Spleen (tissue), 11 donors: ENCODE measurements around the gene TNFRSF1B. TPM values are rescaled to one million over a fixed set of nuclear protein-coding genes. Genes with fewer than 3 reads are reported as not detected.
A peak's percentile ranks its signal among the peaks of the same experiment; 100 is the strongest.
"Not testable (repeated sequence)": the region's sequence is repeated elsewhere in the genome, so short reads cannot be mapped to it uniquely, and the experiment has no call there.

Experiments used
- DNase-seq: peaks from one replicate; pipeline ENCODE4 v3.0.0-alpha.2; 2020
- H3K27ac ChIP-seq, 8 donors: fragments of 200-600 bp; sonication (generic) in 7 of 8; 1 replicate in 4 of 8; 2 replicates in 4 of 8; pipeline versions ENCODE4 v1.5.0 to v1.8.0; 2016 to 2021; ENCODE audit warnings: inconsistent platforms in 4 of 8, mild to moderate bottlenecking in 4 of 8, moderate library complexity in 1 of 8
- H3K27me3 ChIP-seq, 7 donors: fragments of 200-600 bp; sonication (generic) in 6 of 7; replicated peaks in 1 of 7; 1 replicate in 4 of 7; 2 replicates in 3 of 7; pipeline versions ENCODE4 v1.5.0 to v1.8.0; 2016 to 2021; ENCODE audit warnings: inconsistent platforms in 3 of 7, mild to moderate bottlenecking in 1 of 7
- H3K36me3 ChIP-seq, 6 donors: fragments of 200-600 bp; sonication (generic) in 5 of 6; 1 replicate in 4 of 6; 2 replicates in 2 of 6; pipeline versions ENCODE4 v1.5.0 to v1.8.0; 2016 to 2021; ENCODE audit warnings: inconsistent platforms in 2 of 6
- H3K4me1 ChIP-seq, 6 donors: fragments of 200-600 bp; sonication (generic) in 5 of 6; 1 replicate in 3 of 6; 2 replicates in 3 of 6; pipeline versions ENCODE4 v1.5.0 to v1.8.0; 2016 to 2021; ENCODE audit warnings: inconsistent platforms in 3 of 6
- H3K4me3 ChIP-seq, 8 donors: fragments of 200-600 bp; sonication (generic) in 7 of 8; 1 replicate in 4 of 8; 2 replicates in 4 of 8; pipeline versions ENCODE4 v1.5.0 to v1.8.0; 2016 to 2021; ENCODE audit warnings: inconsistent platforms in 4 of 8, mild to moderate bottlenecking in 4 of 8, moderate library complexity in 2 of 8
- H3K9me3 ChIP-seq, 8 donors: fragments of 200-600 bp; sonication (generic) in 7 of 8; 1 replicate in 4 of 8; 2 replicates in 4 of 8; pipeline versions ENCODE4 v1.5.0 to v1.8.0; 2016 to 2021; ENCODE audit warnings: inconsistent platforms in 4 of 8
- POLR2A ChIP-seq, 3 donors: fragments of 450-650 bp; IDR thresholded peaks; one replicate each; pipeline ENCODE4 v1.5.1; 2017; ENCODE audit warnings: antibody characterized with exemption in 3 of 3, mild to moderate bottlenecking in 1 of 3
- POLR2AphosphoS5 ChIP-seq, 3 donors: sonication (generic); formaldehyde crosslinking; IDR thresholded peaks; one replicate each; pipeline ENCODE4 v1.5.1; 2017; ENCODE audit warnings: antibody characterized with exemption in 3 of 3
- WGBS, 5 donors: extraction: QIAGEN DNeasy Blood & Tissue Kit in 3 of 5; methylation state at CpG; one replicate each; pipeline versions ENCODE4 v1.1.5 to v1.1.7; 2013 to 2018; 5-methylcytosine and 5-hydroxymethylcytosine counted together
- intact Hi-C: fragments of 100-400 bp; cut with DNase I; formaldehyde crosslinking; loops from one replicate; pipeline ENCODE4 v1.15.0; 2023; ENCODE audit warnings: low total_unique reads
- polyA plus RNA-seq, 3 donors: library from polyadenylated mRNA; stranded (reverse); fragments of 200-250 nt; gene quantifications; one replicate each; pipeline ENCODE4 v1.2.1, GENCODE V29; 2013
- total RNA-seq, 7 donors: library from RNA; depleted of rRNA in 3 of 7; stranded (reverse); fragments of >200 nt in 3 of 7; fragmentation: NEBNext Ultra II Directional in 4 of 7; extraction: Animal tissue kit (Norgen Biotek cat#: 25700) in 4 of 7; gene quantifications; one replicate each; pipeline versions ENCODE4 v1.1.0 to v1.2.1, GENCODE V29; 2016 to 2021
- TF ChIP-seq, protein P1 (sequence below), 11 experiments: fragments of 200-600 bp in 7 of 11; fragments of 450-650 bp in 4 of 11; sonication (generic) in 4 of 11; IDR thresholded peaks in 8 of 11; conservative IDR thresholded peaks in 3 of 11; 1 replicate in 7 of 11; 2 replicates in 4 of 11; pipeline versions ENCODE4 v1.4.0 to v1.8.0; 2016 to 2021; ENCODE audit warnings: antibody characterized with exemption in 11 of 11, inconsistent platforms in 4 of 11, mild to moderate bottlenecking in 1 of 11
- donor health status: healthy with polysubstance abuse.
- donor health status: DM: no; HTN: no; CAD: no; lungs with moderate emphysema.
- donor health status: DM: no; HTN: no; CAD: no.
- donor health status: Bipolar disorder and iron deficiency.
- donor health status: healthy.
- donor health status: DM: no; HTN: no; CAD: no.
- donor health status: DM: yes; HTN: yes; CAD: no.

Gene TNFRSF1B
- total and polyA plus RNA-seq, 10 donors, result 28.5 to 233 (median 167) TPM

DNA sequence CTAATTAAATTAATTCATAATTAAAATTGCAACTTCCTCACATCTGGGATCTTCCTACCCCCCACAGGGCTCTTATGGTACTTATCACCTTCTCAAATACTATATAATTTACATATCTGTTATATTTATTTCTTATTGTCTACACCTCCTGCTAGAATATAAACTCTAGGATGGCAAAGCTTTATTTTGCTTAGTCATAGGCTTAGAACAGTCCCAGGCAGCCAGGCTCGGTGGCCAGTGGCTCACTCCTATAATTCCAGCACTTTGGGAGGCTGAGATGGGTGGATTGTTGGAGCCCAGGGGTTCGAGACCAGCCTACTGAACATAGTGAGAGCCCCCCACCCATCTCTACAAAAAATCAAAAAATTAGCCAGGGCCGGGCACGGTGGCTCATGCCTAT, 53.0 kb downstream of the TNFRSF1B start:
- intact Hi-C loops, result no loop called here
- H3K36me3 ChIP-seq, result no peaks in the 10 kb centered on the region
- no peaks in the 10 kb centered on the region for H3K4me1 ChIP-seq
- DNase-seq, result peak; percentile 9
- TF ChIP-seq POLR2AphosphoS5 (IDR thresholded peaks at IDR 0.05), result no peak
- TF ChIP-seq POLR2A (IDR thresholded peaks at IDR 0.05), result no peak
- TF ChIP-seq, protein P1, sequence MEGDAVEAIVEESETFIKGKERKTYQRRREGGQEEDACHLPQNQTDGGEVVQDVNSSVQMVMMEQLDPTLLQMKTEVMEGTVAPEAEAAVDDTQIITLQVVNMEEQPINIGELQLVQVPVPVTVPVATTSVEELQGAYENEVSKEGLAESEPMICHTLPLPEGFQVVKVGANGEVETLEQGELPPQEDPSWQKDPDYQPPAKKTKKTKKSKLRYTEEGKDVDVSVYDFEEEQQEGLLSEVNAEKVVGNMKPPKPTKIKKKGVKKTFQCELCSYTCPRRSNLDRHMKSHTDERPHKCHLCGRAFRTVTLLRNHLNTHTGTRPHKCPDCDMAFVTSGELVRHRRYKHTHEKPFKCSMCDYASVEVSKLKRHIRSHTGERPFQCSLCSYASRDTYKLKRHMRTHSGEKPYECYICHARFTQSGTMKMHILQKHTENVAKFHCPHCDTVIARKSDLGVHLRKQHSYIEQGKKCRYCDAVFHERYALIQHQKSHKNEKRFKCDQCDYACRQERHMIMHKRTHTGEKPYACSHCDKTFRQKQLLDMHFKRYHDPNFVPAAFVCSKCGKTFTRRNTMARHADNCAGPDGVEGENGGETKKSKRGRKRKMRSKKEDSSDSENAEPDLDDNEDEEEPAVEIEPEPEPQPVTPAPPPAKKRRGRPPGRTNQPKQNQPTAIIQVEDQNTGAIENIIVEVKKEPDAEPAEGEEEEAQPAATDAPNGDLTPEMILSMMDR (IDR thresholded peaks at IDR 0.05 in 8 of 11, conservative IDR thresholded peaks at IDR 0.05 in 3 of 11), result no peak
- no peaks in the 10 kb centered on the region for H3K27me3 ChIP-seq
- no peak overlapping the region for H3K4me3 ChIP-seq
- no peak overlapping the region for H3K27ac ChIP-seq
- WGBS, 5 donors, result 82 to 94% (median 90%) methylated on average over 4 of the region's 4 CpGs
- peaks cover 0 to 28% (median 11%) of the 10 kb centered on the region in 8 donors for H3K9me3 ChIP-seq

DNA sequence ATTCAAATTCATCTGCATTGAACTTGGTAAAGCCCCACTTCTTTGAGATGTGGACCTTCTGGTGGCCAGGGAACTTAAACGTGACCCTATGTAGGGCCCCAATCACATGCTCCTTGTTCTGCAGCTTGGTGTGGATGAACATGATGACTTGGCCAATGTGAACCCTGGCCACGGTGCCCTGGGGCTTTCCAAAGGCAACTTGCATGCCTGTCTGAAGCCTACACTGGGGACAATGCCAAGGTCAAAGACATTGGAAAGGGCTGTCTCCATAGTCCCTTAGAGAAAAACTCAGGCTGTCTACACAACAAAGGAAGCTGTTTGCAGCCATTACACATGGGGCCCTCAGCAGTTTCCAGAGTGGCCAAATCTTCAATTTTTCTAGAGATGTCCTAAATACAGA, 54.1 kb downstream of the TNFRSF1B start:
- no peak overlapping the region for H3K4me3 ChIP-seq
- H3K27me3 ChIP-seq, result no peaks in the 10 kb centered on the region
- intact Hi-C loops, result no loop called here
- no peaks in the 10 kb centered on the region for H3K36me3 ChIP-seq
- TF ChIP-seq, protein P1 (IDR thresholded peaks at IDR 0.05 in 8 of 11, conservative IDR thresholded peaks at IDR 0.05 in 3 of 11), result no peak
- TF ChIP-seq POLR2A (IDR thresholded peaks at IDR 0.05) (no peak), POLR2AphosphoS5 (IDR thresholded peaks at IDR 0.05) (no peak)
- DNase-seq, result peak; percentile 28
- no peak overlapping the region for H3K27ac ChIP-seq
- 57 to 69% (median 66%) methylated on average over 2 of the region's 2 CpGs for WGBS, 5 donors
- H3K9me3 ChIP-seq, result peaks cover 0 to 18% (median 11%) of the 10 kb centered on the region in 8 donors
- H3K4me1 ChIP-seq, result no peaks in the 10 kb centered on the region

DNA sequence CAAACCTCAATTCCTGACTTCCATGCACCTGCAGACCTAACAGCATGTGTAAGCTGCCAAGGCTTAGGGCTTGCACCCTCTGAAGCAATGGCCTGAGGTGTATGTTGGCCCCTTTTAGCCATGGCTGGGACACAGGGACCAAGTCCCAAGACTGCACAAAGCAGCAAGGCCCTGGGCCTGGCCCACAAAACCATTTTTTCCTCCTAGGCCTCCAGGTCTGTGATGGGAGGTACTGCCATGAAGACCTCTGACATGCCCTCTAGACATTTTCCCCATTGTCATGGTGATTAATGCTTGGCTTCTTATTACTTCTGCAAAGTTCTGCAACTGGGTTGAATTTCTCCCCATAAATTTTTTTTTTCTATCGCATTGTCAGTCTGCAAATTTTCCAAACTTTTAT, 55.9 kb downstream of the TNFRSF1B start:
- 96 to 100% (median 100%) methylated on average over 1 of the region's 1 CpG for WGBS, 5 donors
- peak; percentile 32 for DNase-seq
- H3K36me3 ChIP-seq, H3K4me1 ChIP-seq, H3K4me3 ChIP-seq, H3K27ac ChIP-seq, H3K27me3 ChIP-seq, intact Hi-C loops: not testable (repeated sequence)
- H3K9me3 ChIP-seq, result peaks cover 0 to 15% (median 11%) of the 10 kb centered on the region in 8 donors

DNA sequence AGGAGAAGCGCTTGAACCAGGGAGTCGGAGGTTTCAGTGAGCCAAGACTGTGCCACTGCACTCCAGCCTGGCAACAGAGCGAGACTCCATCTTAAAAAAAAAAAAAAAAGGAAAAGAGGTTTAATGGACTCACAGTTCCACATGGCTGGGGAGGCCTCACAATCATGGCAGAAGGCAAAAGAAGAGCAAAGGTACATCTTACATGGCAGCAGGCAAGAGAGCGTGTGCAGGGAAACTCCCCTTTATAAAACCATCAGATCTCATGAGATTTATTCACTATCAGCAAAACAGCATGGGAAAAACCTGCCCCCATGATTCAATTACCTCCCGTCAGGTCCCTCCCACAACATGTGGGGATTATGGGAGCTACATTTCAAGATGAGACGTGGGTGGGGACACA, 57.3 kb downstream of the TNFRSF1B start:
- H3K36me3 ChIP-seq, H3K4me3 ChIP-seq, H3K27me3 ChIP-seq, DNase-seq, H3K4me1 ChIP-seq, intact Hi-C loops, H3K27ac ChIP-seq: not testable (repeated sequence)
- peaks cover 0 to 15% (median 11%) of the 10 kb centered on the region in 8 donors for H3K9me3 ChIP-seq
- WGBS, 5 donors, result 87 to 91% (median 88%) methylated on average over 6 of the region's 6 CpGs

DNA sequence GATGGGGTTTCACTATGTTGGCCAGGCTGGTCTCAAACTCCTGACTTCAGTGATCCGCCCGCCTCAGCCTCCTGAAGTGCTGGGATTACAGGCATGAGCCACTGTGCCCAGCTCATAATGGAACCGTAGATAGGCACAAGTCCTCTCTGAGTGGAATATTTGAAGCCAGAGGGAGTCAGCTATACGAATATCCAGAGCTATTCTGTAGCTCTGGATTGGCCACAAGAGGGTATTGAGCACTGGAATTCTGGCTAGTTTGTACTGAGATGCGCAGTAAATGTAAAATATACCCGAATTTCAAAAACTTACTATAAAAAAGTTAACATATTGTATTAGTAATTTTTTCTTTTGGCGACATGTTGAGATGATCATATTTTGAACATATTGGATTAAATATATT, 62.2 kb downstream of the TNFRSF1B start:
- H3K36me3 ChIP-seq, result peaks cover 0 to 2% (median 0%) of the 10 kb centered on the region in 6 donors
- no peaks in the 10 kb centered on the region for H3K9me3 ChIP-seq
- peaks cover 9 to 41% (median 27%) of the 10 kb centered on the region in 6 donors for H3K4me1 ChIP-seq
- H3K4me3 ChIP-seq, result no peak overlapping the region
- H3K27me3 ChIP-seq, result no peaks in the 10 kb centered on the region
- peak; percentile 22 for DNase-seq
- 87 to 92% (median 89%) methylated on average over 7 of the region's 7 CpGs for WGBS, 5 donors
- TF ChIP-seq POLR2AphosphoS5 (IDR thresholded peaks at IDR 0.05), result no peak
- TF ChIP-seq POLR2A (IDR thresholded peaks at IDR 0.05), result no peak
- TF ChIP-seq, protein P1 (IDR thresholded peaks at IDR 0.05 in 8 of 11, conservative IDR thresholded peaks at IDR 0.05 in 3 of 11), result no peak
- H3K27ac ChIP-seq, result no peak overlapping the region
- intact Hi-C loops, result no loop called here
